Measurements from ENCODE around the gene FSD2. TPM values are rescaled to one million over a fixed set of nuclear protein-coding genes. Genes with fewer than 3 reads are reported as not detected.

Gene FSD2
- total and polyA plus RNA-seq, 2 of the 4 experiments (the other 2 are of a cell fraction) = not detected

DNA sequence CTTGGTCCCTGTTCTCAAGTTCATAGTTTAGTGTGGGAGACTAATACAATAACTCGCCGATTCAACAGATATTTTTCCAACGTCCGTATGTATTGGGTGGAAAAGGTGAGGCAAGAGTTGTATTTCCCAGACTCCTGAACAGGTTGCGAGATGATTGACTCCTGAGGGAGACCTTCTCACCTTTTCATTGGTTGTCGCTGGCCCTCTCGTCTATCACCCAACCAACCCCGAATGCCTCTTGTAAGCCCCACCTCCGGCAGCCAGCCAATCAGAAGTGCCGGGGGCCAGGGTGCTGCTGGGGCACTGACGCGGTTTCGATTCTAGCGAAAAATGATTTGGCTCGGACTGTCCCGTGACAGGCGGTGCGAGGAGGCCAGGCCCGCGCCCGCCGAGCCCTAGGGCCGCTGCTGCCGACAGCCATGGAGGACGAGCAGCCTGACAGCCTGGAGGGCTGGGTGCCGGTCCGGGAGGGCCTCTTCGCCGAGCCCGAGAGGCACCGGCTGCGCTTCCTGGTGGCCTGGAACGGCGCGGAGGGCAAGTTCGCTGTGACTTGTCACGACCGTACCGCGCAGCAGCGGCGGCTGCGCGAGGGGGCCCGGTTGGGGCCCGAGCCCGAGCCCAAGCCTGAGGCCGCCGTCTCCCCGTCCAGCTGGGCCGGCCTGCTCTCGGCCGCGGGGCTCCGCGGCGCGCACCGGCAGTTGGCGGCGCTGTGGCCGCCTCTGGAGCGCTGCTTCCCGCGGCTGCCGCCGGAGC is 3.6 kb upstream of the FSD2 start, which contains the start of gene WHAMM:
WHAMM (plus strand) TSS at position 321 of the 753 bp plus-strand sequence; CDS start at position 420, 99 bp downstream.
- DNase-seq = peak; percentile 98
- Histone ChIP-seq H3K9me1 (ENCODE audit: insufficient read depth, low read length) (0 out of 2 replicates have a peak, but pooled peaks cover 5% of the 10 kb centered on the region), H3K4ac (ENCODE audit: low read depth, low read length) (peak within 1 kb of the TSS; percentile 82), H3K9me3 (ENCODE audit: control insufficient read depth, insufficient read depth, low read length) (no peaks in the 10 kb centered on the region), H2BK15ac (ENCODE audit: low read depth, low read length) (no peak within 1 kb of the TSS), H2AK5ac (ENCODE audit: low read depth, low read length) (peak within 1 kb of the TSS; percentile 24; the same call in 1 of the 2 replicates), H3K36me3 (ENCODE audit: control insufficient read depth, insufficient read depth, low read length) (peaks cover 9% of the 10 kb centered on the region), H4K5ac (ENCODE audit: low read depth, low read length) (peak within 1 kb of the TSS; percentile 75), H2AFZ (replicated peaks; ENCODE audit: low read length, poor library complexity) (peak within 1 kb of the TSS; percentile 99), H3K79me1 (ENCODE audit: low read depth in 1 of 2, low read length in 2 of 2) (peaks cover 16 to 24% of the 10 kb centered on the region in 2 experiments), H4K8ac (ENCODE audit: low read depth in 2 of 2, low read length in 2 of 2) (peak within 1 kb of the TSS in 1 of 2 experiments; percentile 55; a peak in 2 of 4 replicates), H3K56ac (ENCODE audit: extremely low read depth, insufficient read depth, low read length) (peak within 1 kb of the TSS; percentile 72), H3K4me3 (ENCODE audit: insufficient read depth, low read depth, low read length) (peak within 1 kb of the TSS; percentile 88), H3K9ac (ENCODE audit: low read depth, low read length) (peak within 1 kb of the TSS; percentile 86), H3K27me3 (ENCODE audit: control insufficient read depth, insufficient read depth, low read length) (no peaks in the 10 kb centered on the region), H3K4me1 (ENCODE audit: control insufficient read depth, insufficient read depth, low read length) (no peaks in the 10 kb centered on the region), H2AK9ac (replicated peaks; ENCODE audit: low read depth, low read length, poor library complexity) (peak within 1 kb of the TSS; percentile 97), H2BK5ac (ENCODE audit: low read depth, low read length, poor library complexity, severe bottlenecking) (peak within 1 kb of the TSS; percentile 96), H3K23ac (ENCODE audit: low read depth, low read length) (peak within 1 kb of the TSS; percentile 96), H4K91ac (ENCODE audit: insufficient read depth, low read depth, low read length) (no peak within 1 kb of the TSS; the same call in 1 of the 2 replicates), H3K27ac (ENCODE audit: insufficient read depth, low read length) (peak within 1 kb of the TSS; percentile 92), H2BK120ac (ENCODE audit: low read depth, low read length) (peak within 1 kb of the TSS; percentile 42), H4K20me1 (ENCODE audit: insufficient read depth, low read length) (peaks cover 7% of the 10 kb centered on the region; the same call in 1 of the 2 replicates), H3K18ac (ENCODE audit: low read depth, low read length) (peak within 1 kb of the TSS; percentile 40; the same call in 1 of the 2 replicates), H3K4me2 (ENCODE audit: low read depth, low read length) (peak within 1 kb of the TSS; percentile 92; the same call in 1 of the 2 replicates), H3K14ac (replicated peaks; ENCODE audit: low read depth, low read length) (0 out of 2 replicates have a peak within 1 kb of the TSS, but pooled peaks have one; percentile 45), H2BK20ac (ENCODE audit: low read depth, low read length) (no peak within 1 kb of the TSS)
- ChIA-PET CTCF (no interaction called here), POLR2A (ENCODE audit: unreplicated experiment) (interaction anchor here (0.6 kb wide), 1 partner anchor 59 kb away, joined by 3 read pairs; no protein-coding TSS in a partner anchor)
- WGBS, 2 experiments (ENCODE audit: extremely low coverage in 2 of 2, insufficient read length in 1 of 2) = 0% methylated on average over 51 of the region's 67 CpGs; no CpG with 5 or more reads in 1 of the 2 experiments
- intact Hi-C loops (cut with micrococcal nuclease) (loop anchor here (2.0 to 5.0 kb wide), 4 partner anchors 42 to 267 kb away; no protein-coding TSS in a partner anchor), dilution Hi-C loops (cut with HindIII; ENCODE audit: low sequenced_read_pairs, unreplicated experiment) (no loop called here), in situ Hi-C loops (cut with MboI; ENCODE audit: low sequenced_read_pairs) (loop anchor here (10.0 kb wide), 1 partner anchor 55 kb away; no protein-coding TSS in a partner anchor)
- peak; percentile 96 for ATAC-seq (ENCODE audit: low read depth)
- no TSS peak for BruUV-seq (replicated peaks)
- TF ChIP-seq MXI1 (IDR thresholded peaks at IDR 0.05; ENCODE audit: borderline replicate concordance, low read depth, low read length) (no peak), MAFK (IDR thresholded peaks at IDR 0.05; ENCODE audit: low read depth, low read length) (no peak), NFE2L2 (IDR thresholded peaks at IDR 0.05; ENCODE audit: low read depth, low read length) (no peak), BHLHE40 (IDR thresholded peaks at IDR 0.05; ENCODE audit: low read depth, low read length) (peak; percentile 52; the same call in 1 of the 2 replicates), ELK1 (IDR thresholded peaks at IDR 0.05; ENCODE audit: borderline replicate concordance, low read depth, low read length) (no peak), RCOR1 (IDR thresholded peaks at IDR 0.05; ENCODE audit: insufficient replicate concordance, low read length) (no peak), POLR2A (IDR thresholded peaks at IDR 0.05; ENCODE audit: low read depth, low read length) (peak; percentile 78), SMC3 (IDR thresholded peaks at IDR 0.05; ENCODE audit: low read depth, low read length) (no peak), CEBPB (IDR thresholded peaks at IDR 0.05; ENCODE audit: low read depth, low read length) (peak; percentile 80), MAZ (IDR thresholded peaks at IDR 0.05; ENCODE audit: borderline replicate concordance, low read depth, low read length) (peak; percentile 12; the same call in 1 of the 2 replicates)
- TF ChIP-seq, protein P1, sequence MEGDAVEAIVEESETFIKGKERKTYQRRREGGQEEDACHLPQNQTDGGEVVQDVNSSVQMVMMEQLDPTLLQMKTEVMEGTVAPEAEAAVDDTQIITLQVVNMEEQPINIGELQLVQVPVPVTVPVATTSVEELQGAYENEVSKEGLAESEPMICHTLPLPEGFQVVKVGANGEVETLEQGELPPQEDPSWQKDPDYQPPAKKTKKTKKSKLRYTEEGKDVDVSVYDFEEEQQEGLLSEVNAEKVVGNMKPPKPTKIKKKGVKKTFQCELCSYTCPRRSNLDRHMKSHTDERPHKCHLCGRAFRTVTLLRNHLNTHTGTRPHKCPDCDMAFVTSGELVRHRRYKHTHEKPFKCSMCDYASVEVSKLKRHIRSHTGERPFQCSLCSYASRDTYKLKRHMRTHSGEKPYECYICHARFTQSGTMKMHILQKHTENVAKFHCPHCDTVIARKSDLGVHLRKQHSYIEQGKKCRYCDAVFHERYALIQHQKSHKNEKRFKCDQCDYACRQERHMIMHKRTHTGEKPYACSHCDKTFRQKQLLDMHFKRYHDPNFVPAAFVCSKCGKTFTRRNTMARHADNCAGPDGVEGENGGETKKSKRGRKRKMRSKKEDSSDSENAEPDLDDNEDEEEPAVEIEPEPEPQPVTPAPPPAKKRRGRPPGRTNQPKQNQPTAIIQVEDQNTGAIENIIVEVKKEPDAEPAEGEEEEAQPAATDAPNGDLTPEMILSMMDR (conservative IDR thresholded peaks at IDR 0.05; ENCODE audit: low read depth, low read length) = 0 out of 2 replicates have a peak, but pooled peaks have one; percentile 24
- TF ChIP-seq, protein P2, sequence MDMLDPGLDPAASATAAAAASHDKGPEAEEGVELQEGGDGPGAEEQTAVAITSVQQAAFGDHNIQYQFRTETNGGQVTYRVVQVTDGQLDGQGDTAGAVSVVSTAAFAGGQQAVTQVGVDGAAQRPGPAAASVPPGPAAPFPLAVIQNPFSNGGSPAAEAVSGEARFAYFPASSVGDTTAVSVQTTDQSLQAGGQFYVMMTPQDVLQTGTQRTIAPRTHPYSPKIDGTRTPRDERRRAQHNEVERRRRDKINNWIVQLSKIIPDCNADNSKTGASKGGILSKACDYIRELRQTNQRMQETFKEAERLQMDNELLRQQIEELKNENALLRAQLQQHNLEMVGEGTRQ (IDR thresholded peaks at IDR 0.05; ENCODE audit: low read depth, low read length) = peak; percentile 50

Data from IMR-90 (cell line).